Activated gamma-delta T cell treated with Interleukin-2 at 50 U/mL for 16 hours (primary cell): Measurements from ENCODE around the gene CPT1B.
A peak's percentile ranks its signal among the peaks of the same experiment; 100 is the strongest.

Experiments
- DNase-seq: peaks from one replicate; pipeline ENCODE4 v3.0.0-alpha.2; 2020

CPT1B gene

DNA sequence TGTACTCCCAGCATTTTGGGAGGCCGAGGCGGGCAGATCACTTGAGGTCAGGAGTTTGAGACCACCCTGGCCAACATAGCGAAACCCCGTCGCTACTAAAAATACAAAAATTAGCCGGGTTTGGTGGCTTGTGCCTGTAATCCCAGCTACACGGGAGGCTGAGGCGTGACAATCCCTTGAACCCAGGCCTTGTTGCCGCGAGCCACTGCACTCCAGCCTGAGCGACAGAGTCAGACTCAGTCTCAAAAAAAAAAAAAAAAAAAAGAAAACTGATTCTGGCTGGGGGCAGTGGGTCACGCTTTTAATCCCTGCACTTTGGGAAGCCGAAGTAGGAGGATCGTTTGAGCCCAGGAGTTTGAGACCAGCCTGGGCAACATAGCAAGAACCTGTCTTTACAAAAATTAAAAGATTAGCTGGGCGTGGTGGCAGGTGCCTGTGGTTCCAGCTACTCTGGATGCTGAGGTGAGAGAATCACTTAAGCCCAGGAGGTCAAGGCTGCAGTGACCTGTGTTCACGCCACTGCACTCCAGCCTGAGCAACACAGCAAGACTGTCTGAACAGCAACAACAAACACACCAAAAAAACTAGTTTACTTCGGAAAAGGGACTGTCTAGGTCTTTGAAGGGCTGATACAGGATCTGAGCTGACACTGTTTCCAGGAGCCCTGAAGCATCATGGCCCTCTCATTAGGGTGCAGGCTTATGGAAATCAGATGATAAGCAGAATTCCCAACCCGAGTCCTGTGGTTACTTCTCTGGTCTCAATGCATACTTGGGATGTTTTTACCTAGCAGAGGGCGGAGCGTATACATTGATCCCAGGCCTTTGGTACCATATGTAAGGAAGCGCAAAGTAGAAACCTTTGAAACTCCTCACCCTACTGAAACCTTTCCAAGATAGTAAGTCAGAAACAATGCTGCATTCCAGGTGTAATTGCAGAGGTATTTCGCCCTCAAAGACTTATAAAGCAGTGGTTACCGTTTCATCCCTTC is 6.2 kb upstream of the CPT1B start:
- DNase-seq = no peak

- DNase-seq = no peak
Observed at GRCh38 chr22:50583294-50583861, 5.2 kb upstream of the CPT1B start.

DNA sequence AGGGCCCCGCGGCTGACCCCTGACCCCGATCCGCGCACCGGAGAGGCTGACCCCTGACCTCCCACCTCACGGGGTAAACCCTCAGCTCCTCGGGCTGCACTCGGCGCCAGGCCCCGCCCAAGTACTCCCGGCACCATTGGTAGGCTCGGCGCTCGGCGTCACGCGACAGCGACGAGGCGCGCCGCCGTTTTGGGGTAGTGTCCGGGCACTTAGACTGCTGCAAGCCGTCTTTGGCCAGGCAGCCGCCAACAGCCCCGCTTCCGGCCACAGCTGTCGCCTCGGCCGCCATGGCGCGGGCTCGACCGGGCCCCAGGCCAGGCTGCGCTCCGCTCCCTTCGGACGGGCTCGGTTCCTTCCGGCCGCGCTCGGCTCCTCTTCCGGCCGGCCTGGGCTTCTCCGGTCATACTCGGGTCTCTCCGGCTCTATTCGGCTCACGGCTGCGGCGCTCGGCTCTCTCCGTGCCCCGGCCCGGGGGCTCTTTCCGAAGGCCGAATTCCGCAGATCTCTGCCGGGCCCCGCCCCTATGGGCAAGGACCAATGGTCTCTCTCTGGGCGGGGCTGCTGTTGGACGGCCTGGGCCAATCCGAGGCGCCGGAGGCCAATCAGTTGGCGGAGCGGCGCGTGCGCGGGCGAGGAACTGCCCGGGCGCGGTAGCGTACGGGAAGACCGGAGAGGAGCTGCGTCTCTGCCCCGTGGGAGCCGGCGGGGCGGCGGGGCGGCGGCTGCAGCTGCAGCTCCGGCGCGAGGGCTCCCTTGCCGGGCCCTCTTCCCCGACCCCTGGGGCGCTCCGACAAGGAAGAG is 4.5 kb upstream of the CPT1B start, which contains the start of gene CHKB:
Gene CHKB, minus strand, starts transcription at position 357 of the 801 bp plus-strand sequence. Its CDS starts 68 bp downstream, at position 289.
- peak; percentile 98 for DNase-seq

DNA sequence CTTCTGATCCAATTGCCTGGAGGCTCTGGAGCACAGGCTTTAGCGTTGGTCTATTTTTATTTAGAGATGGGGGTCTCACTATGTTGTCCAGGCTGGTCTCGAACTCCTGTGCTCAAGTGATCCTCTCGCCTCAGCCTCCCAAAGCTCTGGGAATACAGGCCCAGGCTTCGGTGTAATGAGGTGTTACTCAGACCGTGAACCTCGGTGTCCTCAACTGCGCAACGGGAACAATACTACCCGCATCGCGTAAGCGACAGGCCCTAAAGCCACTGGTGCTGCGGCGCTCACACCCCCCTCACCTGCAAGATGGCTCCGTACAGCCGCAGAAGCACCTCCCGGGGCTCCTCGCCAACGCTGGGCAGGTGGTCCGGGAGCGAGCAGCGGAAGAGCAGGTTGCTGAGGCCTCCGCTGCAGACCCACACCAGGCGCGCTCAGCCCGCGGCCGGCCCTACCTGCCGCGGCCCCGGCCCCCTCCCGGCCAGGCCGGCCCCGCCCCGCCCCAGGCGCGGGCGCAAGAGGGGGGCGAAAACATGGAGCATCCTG is 3.8 kb upstream of the CPT1B start:
- peak; percentile 19 for DNase-seq

DNA sequence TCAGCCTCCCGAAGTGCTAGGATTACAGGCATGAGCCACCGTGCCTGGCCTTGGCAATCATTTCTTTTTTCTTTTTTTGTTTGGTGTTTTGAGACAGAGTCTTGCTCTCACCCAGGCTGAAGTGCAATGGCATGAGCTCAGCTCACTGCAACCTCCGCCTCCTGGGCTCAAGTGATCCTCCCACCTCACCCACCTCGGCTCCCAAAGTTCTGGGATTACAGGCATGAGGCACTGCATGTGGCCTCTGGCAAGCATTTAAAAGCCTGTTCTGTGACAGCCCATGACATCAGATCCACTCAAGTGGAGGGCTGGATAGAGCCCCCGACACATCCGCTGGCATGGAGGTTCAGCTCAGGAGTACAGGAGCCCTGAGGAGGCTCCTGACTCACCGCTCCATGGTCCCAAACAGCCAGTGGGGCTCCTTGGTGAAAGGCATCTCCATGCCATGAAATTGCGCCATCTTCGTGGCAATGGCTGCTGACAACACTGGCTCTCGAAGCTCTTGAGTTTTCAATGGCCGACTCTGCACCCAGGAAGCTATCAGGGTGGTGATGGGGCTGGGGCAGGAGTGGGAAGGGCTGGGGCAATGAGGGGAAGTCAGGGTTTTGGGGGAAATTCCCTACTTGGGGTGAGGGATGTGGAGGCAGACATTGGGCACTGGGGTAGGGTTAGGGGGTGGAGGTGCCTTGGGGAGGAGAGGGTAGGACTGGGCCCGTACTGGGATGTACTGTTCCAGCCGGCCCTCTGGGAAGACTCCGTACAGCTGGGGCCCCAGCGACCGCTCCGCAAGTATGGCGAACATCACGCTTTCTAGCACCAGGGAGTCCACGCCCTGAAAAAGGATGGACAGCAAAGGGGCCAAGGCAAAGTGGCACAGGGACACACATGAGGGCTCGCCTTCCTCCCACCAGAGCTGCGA is 3.1 kb upstream of the CPT1B start:
- no peak for DNase-seq

GRCh38 chr22:50579752-50580151 is 1.5 kb upstream of the CPT1B start:
- DNase-seq = no peak

GRCh38 chr22:50578776-50579310 is 616 bp upstream of the CPT1B start:
- DNase-seq = no peak

DNA sequence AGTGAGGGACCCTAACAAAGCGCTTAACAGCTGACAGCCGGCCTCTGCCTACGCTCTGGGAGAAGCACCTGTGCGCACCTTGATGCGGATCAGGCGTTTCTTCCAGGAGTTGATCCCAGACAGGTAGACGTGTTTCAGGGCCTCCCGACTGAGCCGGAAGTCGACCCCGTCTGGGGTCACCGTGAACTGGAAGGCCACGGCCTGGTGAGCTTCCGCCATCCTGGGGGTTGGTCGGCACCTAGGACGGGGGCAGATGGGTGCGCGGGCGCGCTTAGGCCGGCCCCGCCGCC is 585 bp downstream of the CPT1B start:
- no peak for DNase-seq

- no peak for DNase-seq
Observed at GRCh38 chr22:50576806-50577696, 1.2 kb downstream of the CPT1B start.

DNA sequence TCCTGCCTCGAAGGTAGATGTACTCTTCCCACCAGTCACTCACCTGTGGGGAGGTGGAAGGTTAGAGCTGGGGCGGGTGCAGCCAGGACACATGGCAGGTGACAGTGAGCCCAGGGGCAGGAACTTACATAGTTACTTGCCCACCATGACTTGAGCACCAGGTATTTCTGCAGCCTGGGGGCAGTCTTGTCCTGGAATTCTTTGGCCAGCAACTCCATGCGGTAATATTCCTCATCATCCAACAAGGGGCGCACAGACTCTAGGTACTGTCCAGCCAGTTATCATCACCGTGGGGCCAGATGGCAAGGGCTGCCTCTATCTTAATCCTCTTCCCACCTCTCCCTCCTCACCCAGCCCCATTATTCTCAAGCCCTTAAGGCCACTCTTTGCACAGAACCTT is 2.2 kb downstream of the CPT1B start:
- DNase-seq = no peak

GRCh38 chr22:50575426-50575941 is 2.7 kb downstream of the CPT1B start:
- DNase-seq = no peak

- no peak for DNase-seq
Observed at GRCh38 chr22:50574383-50574755, 3.9 kb downstream of the CPT1B start.

DNA sequence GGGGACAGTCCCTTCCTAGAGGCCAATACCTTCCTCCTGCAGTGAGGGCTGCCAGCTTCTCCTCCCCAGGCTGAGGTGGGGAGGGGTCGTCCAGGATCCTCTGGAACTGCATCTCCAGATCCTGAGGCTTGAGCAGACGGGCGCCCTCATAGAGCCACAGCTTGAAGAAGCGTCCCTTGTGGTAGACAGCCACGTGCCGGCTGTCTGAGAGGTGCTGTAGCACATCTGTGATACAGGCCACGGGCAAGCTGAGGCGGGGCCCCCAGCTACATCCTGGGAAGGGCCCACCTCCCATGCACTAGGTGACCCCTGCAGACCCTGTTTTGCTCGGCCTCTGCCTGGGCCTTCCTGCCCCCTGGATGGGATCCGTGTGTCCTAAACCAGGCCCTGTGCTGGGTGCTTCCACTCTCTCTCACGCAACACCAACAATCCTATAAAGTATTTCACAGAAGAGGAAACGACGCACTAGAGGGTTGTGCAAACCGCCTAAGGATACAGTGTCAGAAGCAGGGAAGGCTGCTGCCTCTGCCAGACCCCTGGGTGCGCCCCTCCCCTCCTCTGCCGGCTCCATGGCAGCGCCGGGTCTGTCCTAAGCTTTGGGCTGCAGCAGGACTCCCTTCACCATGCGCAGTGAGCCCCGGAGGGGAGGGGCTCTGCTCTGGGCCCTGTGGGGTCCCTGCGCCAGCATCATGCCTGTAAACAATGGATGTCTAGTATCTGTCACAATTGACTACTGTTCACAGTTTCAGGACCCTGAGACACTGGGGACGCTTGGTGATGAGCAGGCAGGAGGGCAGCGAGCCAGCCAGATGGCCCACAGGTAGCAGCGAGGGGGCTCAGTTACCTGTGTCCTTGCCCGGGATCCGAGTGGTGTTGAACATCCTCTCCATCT is 4.5 kb downstream of the CPT1B start:
- DNase-seq = no peak

GRCh38 chr22:50572965-50573364 is 5.3 kb downstream of the CPT1B start:
- no peak for DNase-seq

DNA sequence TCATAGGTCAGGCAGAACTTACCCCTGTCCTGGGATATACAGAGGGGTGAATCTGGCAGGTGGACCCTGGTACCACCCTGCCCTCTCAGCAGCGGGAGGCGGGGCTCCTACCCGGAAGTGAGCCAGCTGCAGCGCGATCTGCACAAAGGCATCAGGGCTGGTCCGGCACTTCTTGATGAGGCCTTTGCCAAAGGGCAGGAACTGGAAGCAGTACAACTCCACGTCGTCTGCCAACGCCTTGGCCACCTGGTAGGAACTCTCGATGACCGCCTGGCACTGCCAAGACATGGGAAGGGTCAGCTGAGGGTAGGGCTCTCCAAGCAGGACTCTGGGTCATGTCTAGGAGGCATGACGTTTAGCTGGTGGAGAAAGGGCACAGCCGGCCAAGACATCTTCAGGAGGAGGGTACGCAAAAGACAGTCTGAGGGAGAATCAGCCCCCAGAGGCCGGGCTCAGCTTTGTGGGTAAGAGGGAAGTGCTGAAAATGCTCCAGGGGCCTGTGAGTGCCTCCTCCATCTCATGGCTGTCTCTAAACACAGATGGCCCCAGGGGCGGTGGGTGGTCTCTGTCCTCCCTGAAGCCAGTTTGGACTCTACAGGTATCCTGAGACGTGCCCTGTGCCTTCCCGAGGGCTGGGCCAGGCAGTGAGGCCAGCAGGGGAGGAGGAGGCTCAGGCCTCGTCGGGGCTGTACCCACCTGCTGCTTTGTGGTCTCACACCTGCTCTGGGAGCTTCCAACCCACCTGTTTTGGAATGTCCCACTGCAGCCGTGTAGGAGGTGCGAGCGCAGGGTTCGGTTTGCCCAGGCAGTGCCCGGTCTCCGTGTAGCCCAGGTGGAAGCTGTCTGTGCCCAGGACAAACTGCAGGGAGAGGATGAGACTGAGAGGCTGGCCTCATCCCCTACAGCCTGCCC is 6.7 kb downstream of the CPT1B start:
- DNase-seq = no peak

GRCh38 chr22:50570861-50571260 is 7.4 kb downstream of the CPT1B start:
- DNase-seq = no peak

GRCh38 chr22:50569896-50570535 is 8.2 kb downstream of the CPT1B start:
- DNase-seq = no peak

DNA sequence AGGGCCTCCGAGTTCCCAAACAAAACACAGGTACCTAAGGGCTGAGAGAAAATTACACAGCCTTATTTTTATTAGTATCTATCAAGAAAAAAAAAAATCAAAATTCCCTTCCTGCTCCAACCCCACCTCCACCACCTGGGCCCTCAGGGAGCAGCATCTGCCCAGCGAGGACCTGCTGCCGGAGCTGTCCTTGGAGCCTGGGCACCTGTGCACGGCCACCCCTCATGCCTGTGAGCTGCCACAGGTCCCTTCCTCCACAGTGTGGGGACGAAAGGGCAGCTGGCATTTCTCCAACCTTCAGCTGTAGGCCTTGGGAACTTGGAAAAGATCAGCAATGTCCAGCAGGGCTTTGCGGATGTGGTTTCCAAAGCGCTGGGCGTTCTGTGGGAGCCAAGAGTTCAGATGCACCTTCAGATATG is 9.2 kb downstream of the CPT1B start:
- no peak for DNase-seq
